ENCODE data around the gene TXNL4B. TPM values are rescaled to one million over a fixed set of nuclear protein-coding genes. Genes with fewer than 3 reads are reported as not detected.

Gene TXNL4B
- 13.6 TPM for polyA plus RNA-seq (2013)

GRCh38 chr16:72093448-72094265 is at the start of gene TXNL4B, which contains the start of gene DHX38:
TXNL4B (minus strand) TSS chr16:72093620; CDS start chr16:72090749, 2,871 bp downstream.
DHX38 (plus strand) TSS chr16:72093847; CDS start chr16:72096158, 2,311 bp downstream.
- H3K4me1 ChIP-seq (ENCODE audit: control extremely low read depth in 1 of 4, control insufficient read depth in 4 of 4, insufficient read depth in 4 of 4, low read length in 3 of 4), result peaks cover 12 to 26% (median 20%) of the 10 kb centered on the region in 4 experiments
- 0% methylated on average over 38 of the region's 43 CpGs for WGBS (ENCODE audit: insufficient coverage)
- CTCF ChIA-PET, result interaction anchor here (1.5 kb wide), 1 partner anchor 27 kb away, joined by 6 read pairs; no protein-coding TSS in a partner anchor
- H3K4me3 ChIP-seq (ENCODE audit: control insufficient read depth in 1 of 7, extremely low read depth in 1 of 7, insufficient read depth in 4 of 7, low read depth in 2 of 7, low read length in 6 of 7), result peak within 1 kb of the TSS; percentile 80 to 99 (median 94)
- H3K27me3 ChIP-seq (replicated peaks in 2 of 5; ENCODE audit: control insufficient read depth in 4 of 5, insufficient read depth in 5 of 5, low read length in 4 of 5), result no peaks in the 10 kb centered on the region
- POLR2A ChIA-PET, result interaction anchor here (0.8 kb wide), 1 partner anchor 1032 kb away, joined by 3 read pairs; no protein-coding TSS in a partner anchor
- H3K9me3 ChIP-seq (ENCODE audit: control extremely low read depth in 1 of 5, control insufficient read depth in 4 of 5, insufficient read depth in 2 of 5, low read depth in 1 of 5, low read length in 4 of 5), result no peaks in the 10 kb centered on the region
- DNase-seq, result peak; percentile 98 to 99 (median 99)
- peak within 1 kb of the TSS; percentile 92 to 97 for H3K27ac ChIP-seq (ENCODE audit: insufficient read depth in 1 of 2, low read depth in 1 of 2, low read length in 2 of 2, poor library complexity in 1 of 2, severe bottlenecking in 2 of 2)
- peaks cover 13 to 48% (median 37%) of the 10 kb centered on the region in 4 experiments for H3K36me3 ChIP-seq (ENCODE audit: control insufficient read depth in 4 of 4, insufficient read depth in 4 of 4, low read length in 3 of 4)

DNA sequence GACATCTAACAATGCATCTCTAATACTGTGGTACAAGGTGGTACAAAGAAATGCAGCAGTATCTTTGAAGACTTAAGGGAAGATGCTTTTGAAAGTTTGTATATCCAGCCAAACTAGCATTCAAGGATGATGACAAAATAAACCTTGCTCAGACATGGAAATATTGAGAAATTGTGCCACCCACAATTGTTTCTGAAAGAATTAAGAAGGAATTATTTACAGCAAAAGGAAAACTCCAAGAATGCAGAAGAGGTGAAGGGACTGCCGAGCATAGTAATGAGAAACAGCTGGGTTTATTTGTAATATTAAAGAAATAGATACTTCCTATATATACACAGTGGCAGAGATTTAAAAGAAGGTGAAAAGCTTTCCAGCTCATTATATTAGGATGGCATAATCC is 49.1 kb upstream of the TXNL4B start:
- H3K27me3 ChIP-seq (replicated peaks in 2 of 5; ENCODE audit: control insufficient read depth in 4 of 5, insufficient read depth in 5 of 5, low read length in 4 of 5), result no peaks in the 10 kb centered on the region
- H3K9me3 ChIP-seq (ENCODE audit: control extremely low read depth in 1 of 5, control insufficient read depth in 4 of 5, insufficient read depth in 2 of 5, low read depth in 1 of 5, low read length in 4 of 5), result peaks cover 0 to 2% (median 0%) of the 10 kb centered on the region in 5 experiments
- H3K4me1 ChIP-seq (ENCODE audit: control extremely low read depth in 1 of 4, control insufficient read depth in 4 of 4, insufficient read depth in 4 of 4, low read length in 3 of 4), result no peaks in the 10 kb centered on the region
- WGBS (ENCODE audit: insufficient coverage), result no CpG with 5 or more reads among the region's 1 CpG
- H3K4me3 ChIP-seq (ENCODE audit: control insufficient read depth in 1 of 7, extremely low read depth in 1 of 7, insufficient read depth in 4 of 7, low read depth in 2 of 7, low read length in 6 of 7), result no peak overlapping the region
- POLR2A ChIA-PET, result no interaction called here
- H3K27ac ChIP-seq (ENCODE audit: insufficient read depth in 1 of 2, low read depth in 1 of 2, low read length in 2 of 2, poor library complexity in 1 of 2, severe bottlenecking in 2 of 2), result no peak overlapping the region
- no peak for DNase-seq
- H3K36me3 ChIP-seq (ENCODE audit: control insufficient read depth in 4 of 4, insufficient read depth in 4 of 4, low read length in 3 of 4), result peaks cover 0 to 2% (median 0%) of the 10 kb centered on the region in 4 experiments
- CTCF ChIA-PET, result interaction anchor here (1.2 to 1.4 kb wide), 2 partner anchors 13 to 324 kb away, joined by 3 read pairs; no protein-coding TSS in a partner anchor

DNA sequence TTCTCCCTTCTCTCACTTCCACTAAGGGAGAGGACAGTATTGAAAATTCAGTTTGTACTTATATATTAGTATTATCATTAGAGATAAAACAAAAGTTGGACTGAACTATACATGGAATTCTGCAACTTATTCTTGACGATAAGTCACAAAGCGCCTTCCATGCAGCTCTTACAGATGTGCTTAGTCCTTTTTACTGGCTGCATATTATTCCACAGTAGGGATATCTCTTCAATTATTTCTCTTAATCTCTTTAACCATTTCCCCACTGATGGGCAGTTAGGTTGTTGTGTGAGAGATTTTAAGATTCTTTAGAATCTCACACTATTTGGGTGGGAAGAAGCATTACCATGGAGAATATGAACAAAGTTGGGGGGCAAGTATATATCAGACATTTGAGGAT is 46.5 kb upstream of the TXNL4B start:
- Histone ChIP-seq H3K27me3 (replicated peaks in 2 of 5; ENCODE audit: control insufficient read depth in 4 of 5, insufficient read depth in 5 of 5, low read length in 4 of 5) (no peaks in the 10 kb centered on the region), H3K27ac (ENCODE audit: insufficient read depth in 1 of 2, low read depth in 1 of 2, low read length in 2 of 2, poor library complexity in 1 of 2, severe bottlenecking in 2 of 2) (no peak overlapping the region), H3K36me3 (ENCODE audit: control insufficient read depth in 4 of 4, insufficient read depth in 4 of 4, low read length in 3 of 4) (peaks cover 0 to 2% (median 0%) of the 10 kb centered on the region in 4 experiments), H3K4me3 (ENCODE audit: control insufficient read depth in 1 of 7, extremely low read depth in 1 of 7, insufficient read depth in 4 of 7, low read depth in 2 of 7, low read length in 6 of 7) (no peak overlapping the region), H3K9me3 (ENCODE audit: control extremely low read depth in 1 of 5, control insufficient read depth in 4 of 5, insufficient read depth in 2 of 5, low read depth in 1 of 5, low read length in 4 of 5) (no peaks in the 10 kb centered on the region), H3K4me1 (ENCODE audit: control extremely low read depth in 1 of 4, control insufficient read depth in 4 of 4, insufficient read depth in 4 of 4, low read length in 3 of 4) (no peaks in the 10 kb centered on the region)
- DNase-seq, result no peak
- POLR2A ChIA-PET, result no interaction called here
- WGBS (ENCODE audit: insufficient coverage), result 100% methylated on average over 2 of the region's 2 CpGs
- CTCF ChIA-PET, result no interaction called here

DNA sequence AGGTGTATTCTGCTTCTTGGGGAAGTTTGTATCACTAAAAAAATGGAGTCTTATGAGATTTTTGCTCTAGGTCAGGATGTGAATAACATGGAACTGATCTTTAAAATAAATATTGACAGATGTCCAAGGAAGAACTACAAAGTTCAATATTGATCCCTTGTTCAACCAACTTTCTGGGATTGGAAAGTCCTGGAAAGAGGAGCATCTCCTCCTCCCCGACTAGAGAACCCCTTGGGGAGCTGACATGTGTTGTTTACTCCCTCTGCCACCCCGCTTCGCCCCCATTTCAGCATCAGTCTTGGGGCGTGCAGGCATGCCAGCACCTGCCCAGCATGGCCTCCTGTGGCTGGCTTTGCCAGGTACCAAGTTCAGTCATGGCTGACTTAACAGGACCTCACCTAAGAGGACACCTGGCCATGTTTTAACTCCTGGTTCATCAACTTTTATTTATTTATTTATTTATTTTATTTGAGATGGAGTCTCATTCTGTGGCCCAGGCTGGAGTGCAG is 44.7 kb upstream of the TXNL4B start:
- H3K4me3 ChIP-seq (ENCODE audit: control insufficient read depth in 1 of 7, extremely low read depth in 1 of 7, insufficient read depth in 4 of 7, low read depth in 2 of 7, low read length in 6 of 7), result no peak overlapping the region
- no peaks in the 10 kb centered on the region for H3K9me3 ChIP-seq (ENCODE audit: control extremely low read depth in 1 of 5, control insufficient read depth in 4 of 5, insufficient read depth in 2 of 5, low read depth in 1 of 5, low read length in 4 of 5)
- no peaks in the 10 kb centered on the region for H3K4me1 ChIP-seq (ENCODE audit: control extremely low read depth in 1 of 4, control insufficient read depth in 4 of 4, insufficient read depth in 4 of 4, low read length in 3 of 4)
- no peak overlapping the region for H3K27ac ChIP-seq (ENCODE audit: insufficient read depth in 1 of 2, low read depth in 1 of 2, low read length in 2 of 2, poor library complexity in 1 of 2, severe bottlenecking in 2 of 2)
- WGBS (ENCODE audit: insufficient coverage), result 94% methylated on average over 4 of the region's 4 CpGs
- no peak for DNase-seq
- ChIA-PET CTCF (no interaction called here), POLR2A (no interaction called here)
- H3K36me3 ChIP-seq (ENCODE audit: control insufficient read depth in 4 of 4, insufficient read depth in 4 of 4, low read length in 3 of 4), result peaks cover 0 to 2% (median 0%) of the 10 kb centered on the region in 4 experiments
- H3K27me3 ChIP-seq (replicated peaks in 2 of 5; ENCODE audit: control insufficient read depth in 4 of 5, insufficient read depth in 5 of 5, low read length in 4 of 5), result no peaks in the 10 kb centered on the region

- Histone ChIP-seq H3K27me3 (replicated peaks in 2 of 5; ENCODE audit: control insufficient read depth in 4 of 5, insufficient read depth in 5 of 5, low read length in 4 of 5) (no peaks in the 10 kb centered on the region), H3K4me1 (ENCODE audit: control extremely low read depth in 1 of 4, control insufficient read depth in 4 of 4, insufficient read depth in 4 of 4, low read length in 3 of 4) (no peaks in the 10 kb centered on the region), H3K27ac (ENCODE audit: insufficient read depth in 1 of 2, low read depth in 1 of 2, low read length in 2 of 2, poor library complexity in 1 of 2, severe bottlenecking in 2 of 2) (no peak overlapping the region), H3K36me3 (ENCODE audit: control insufficient read depth in 4 of 4, insufficient read depth in 4 of 4, low read length in 3 of 4) (peaks cover 0 to 2% (median 0%) of the 10 kb centered on the region in 4 experiments), H3K4me3 (ENCODE audit: control insufficient read depth in 1 of 7, extremely low read depth in 1 of 7, insufficient read depth in 4 of 7, low read depth in 2 of 7, low read length in 6 of 7) (no peak overlapping the region), H3K9me3 (ENCODE audit: control extremely low read depth in 1 of 5, control insufficient read depth in 4 of 5, insufficient read depth in 2 of 5, low read depth in 1 of 5, low read length in 4 of 5) (no peaks in the 10 kb centered on the region)
- ChIA-PET POLR2A (no interaction called here), CTCF (no interaction called here)
- WGBS (ENCODE audit: insufficient coverage), result 95% methylated on average over 14 of the region's 15 CpGs
- DNase-seq, result no peak
Observed at GRCh38 chr16:72137380-72138063, 44.1 kb upstream of the TXNL4B start.

GRCh38 chr16:72134507-72134906 is 41.1 kb upstream of the TXNL4B start:
- no peaks in the 10 kb centered on the region for H3K4me1 ChIP-seq (ENCODE audit: control extremely low read depth in 1 of 4, control insufficient read depth in 4 of 4, insufficient read depth in 4 of 4, low read length in 3 of 4)
- DNase-seq, result no peak
- WGBS (ENCODE audit: insufficient coverage), result 100% methylated on average over 1 of the region's 2 CpGs
- ChIA-PET CTCF (interaction anchor here (0.6 kb wide), 1 partner anchor 652 kb away, joined by 3 read pairs; no protein-coding TSS in a partner anchor), POLR2A (no interaction called here)
- H3K4me3 ChIP-seq (ENCODE audit: control insufficient read depth in 1 of 7, extremely low read depth in 1 of 7, insufficient read depth in 4 of 7, low read depth in 2 of 7, low read length in 6 of 7), result no peak overlapping the region
- H3K27me3 ChIP-seq (replicated peaks in 2 of 5; ENCODE audit: control insufficient read depth in 4 of 5, insufficient read depth in 5 of 5, low read length in 4 of 5), result no peaks in the 10 kb centered on the region
- H3K36me3 ChIP-seq (ENCODE audit: control insufficient read depth in 4 of 4, insufficient read depth in 4 of 4, low read length in 3 of 4), result no peaks in the 10 kb centered on the region
- H3K9me3 ChIP-seq (ENCODE audit: control extremely low read depth in 1 of 5, control insufficient read depth in 4 of 5, insufficient read depth in 2 of 5, low read depth in 1 of 5, low read length in 4 of 5), result no peaks in the 10 kb centered on the region
- no peak overlapping the region for H3K27ac ChIP-seq (ENCODE audit: insufficient read depth in 1 of 2, low read depth in 1 of 2, low read length in 2 of 2, poor library complexity in 1 of 2, severe bottlenecking in 2 of 2)

Measured in common myeloid progenitor, CD34-positive (primary cell).